AG04449 (cell line): ENCODE measurements around the gene CRLF2.
A peak's percentile ranks its signal among the peaks of the same experiment; 100 is the strongest.
"Not testable (repeated sequence)": the region's sequence is repeated elsewhere in the genome, so short reads cannot be mapped to it uniquely, and the experiment has no call there.

Experiments used
- CTCF ChIA-PET: fragments of 350-600 bp; formaldehyde crosslinking; extraction: SDS; loops from one replicate; lab custom pipeline; 2021; ENCODE audit warnings: antibody characterized with exemption; lab: Yijun Ruan, JAX
- POLR2A ChIA-PET: fragments of 400-600, 350-600 bp; formaldehyde crosslinking; extraction: SDS; loops from one replicate; lab custom pipeline; 2020; ENCODE audit warnings: antibody characterized with exemption, inconsistent platforms; lab: Yijun Ruan, JAX
- DNase-seq: peaks from one replicate; pipeline ENCODE4 v3.0.0-alpha.2; 2010; ENCODE audit warnings: low read depth, low spot score
- H3K4me3 ChIP-seq: 2 replicates; pipeline ENCODE4 v1.5.1; 2011; ENCODE audit warnings: low read depth, mild to moderate bottlenecking, control low read depth, low read length
- CTCF ChIP-seq: IDR thresholded peaks from one replicate; pipeline ENCODE4 v1.5.1; 2011; ENCODE audit warnings: mild to moderate bottlenecking, moderate library complexity, low read length, control low read depth, inconsistent platforms; ENCODE audit not compliant: insufficient read depth; ENCODE audit errors: missing control alignments

CRLF2 gene

GRCh38 chrX:1181170-1181569 is 31.3 kb downstream of the CRLF2 start:
- no peak overlapping the region for H3K4me3 ChIP-seq
- CTCF ChIA-PET, result no interaction called here
- no peak for TF ChIP-seq CTCF
- POLR2A ChIA-PET, result no interaction called here
- DNase-seq, result no peak

DNA sequence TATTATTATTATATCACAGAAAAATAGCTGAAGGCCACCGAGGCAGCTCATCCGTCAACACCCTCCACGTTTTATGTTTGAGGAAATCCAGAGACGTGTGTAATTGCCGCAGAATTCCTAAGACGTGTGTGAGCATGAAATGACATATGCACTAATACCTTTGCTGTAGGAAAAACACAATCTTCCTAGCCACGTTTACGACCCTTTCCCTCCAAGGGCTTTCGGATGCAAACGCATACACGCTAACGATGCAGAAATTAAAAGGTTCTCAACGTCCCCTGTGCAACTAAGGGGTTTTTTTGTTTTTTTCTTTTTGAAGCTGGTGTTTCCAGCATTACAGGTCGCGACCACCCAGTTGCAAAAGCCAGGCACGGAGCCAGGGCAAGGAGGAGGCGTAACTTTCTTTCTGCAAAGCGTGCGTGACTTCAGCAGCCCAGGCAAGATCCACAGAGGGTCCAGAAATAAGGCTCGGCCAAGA is 33.8 kb downstream of the CRLF2 start:
- no peak for DNase-seq
- H3K4me3 ChIP-seq, result 0 out of 2 replicates have a peak overlapping the region, but pooled peaks have one; percentile 6
- CTCF ChIA-PET, result no interaction called here
- no peak for TF ChIP-seq CTCF
- POLR2A ChIA-PET, result no interaction called here

GRCh38 chrX:1176531-1177320 is 35.7 kb downstream of the CRLF2 start:
- H3K4me3 ChIP-seq, POLR2A ChIA-PET, DNase-seq, CTCF ChIA-PET: not testable (repeated sequence)

DNA sequence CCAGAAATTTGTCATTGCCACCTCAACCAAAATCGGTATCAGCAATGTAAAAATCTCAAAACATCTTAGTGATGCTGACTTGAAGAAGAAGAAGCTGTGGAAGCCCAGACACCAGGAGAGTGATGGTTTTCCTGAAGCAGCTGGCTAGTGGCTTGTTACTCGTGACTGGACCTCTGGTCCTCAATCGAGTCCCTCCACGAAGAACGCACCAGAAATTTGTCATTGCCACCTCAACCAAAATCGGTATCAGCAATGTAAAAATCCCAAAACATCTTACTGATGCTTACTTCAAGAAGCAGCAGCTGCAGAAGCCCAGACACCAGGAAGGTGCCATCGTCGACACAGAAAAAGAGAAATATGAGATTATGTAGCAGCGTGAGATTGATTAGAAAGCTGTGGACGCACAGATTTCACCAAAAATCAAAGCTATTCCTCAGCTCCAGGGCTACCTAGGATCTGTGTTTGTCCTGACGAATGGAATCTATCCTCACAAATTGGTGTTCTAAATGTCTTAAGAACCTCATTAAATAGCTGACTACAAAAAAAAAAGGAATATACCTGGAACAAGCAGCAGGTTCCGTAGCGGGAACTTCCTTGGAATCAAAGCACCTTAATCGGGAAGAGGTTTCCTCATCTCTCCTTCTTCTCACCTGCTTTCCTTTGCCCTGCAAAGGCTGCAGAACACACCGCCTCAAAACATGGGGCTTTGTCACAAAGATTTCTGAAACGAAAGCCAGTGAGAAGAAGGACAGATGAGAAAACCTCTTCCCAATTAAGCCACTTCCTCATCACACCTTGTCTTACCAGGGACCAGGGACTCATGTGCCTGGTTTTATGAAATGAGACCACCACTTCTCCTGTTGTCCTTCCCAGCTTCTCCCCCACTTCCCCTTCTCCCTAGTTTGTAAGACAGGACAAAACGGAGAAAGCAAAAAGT is 37.6 kb downstream of the CRLF2 start:
- CTCF ChIA-PET, POLR2A ChIA-PET, H3K4me3 ChIP-seq, DNase-seq: not testable (repeated sequence)

GRCh38 chrX:1173435-1173834 is 39.0 kb downstream of the CRLF2 start:
- DNase-seq, H3K4me3 ChIP-seq, CTCF ChIA-PET, POLR2A ChIA-PET: not testable (repeated sequence)

GRCh38 chrX:1172496-1172895 is 40.0 kb downstream of the CRLF2 start:
- ChIA-PET CTCF (no interaction called here), POLR2A (no interaction called here)
- DNase-seq, result no peak
- no peak overlapping the region for H3K4me3 ChIP-seq
- no peak for TF ChIP-seq CTCF

DNA sequence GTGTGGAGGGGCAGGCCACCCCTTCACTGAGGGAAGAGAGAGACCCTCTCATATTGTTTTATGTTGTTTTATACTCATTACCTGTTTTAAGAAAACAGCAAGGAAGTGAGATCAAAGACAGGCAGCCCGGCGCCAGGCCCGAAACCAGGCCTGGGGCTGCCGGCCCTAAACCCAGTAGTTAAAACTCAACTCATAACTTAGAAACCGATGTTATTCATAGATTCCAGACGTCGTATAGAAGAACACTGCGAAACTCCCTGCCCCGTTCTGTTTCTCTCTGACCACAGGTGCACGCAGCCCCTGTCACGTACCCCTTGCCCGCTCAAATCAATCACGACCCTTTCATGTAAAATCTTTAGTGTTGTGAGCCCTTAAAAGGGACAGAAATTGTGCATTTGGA is 40.5 kb downstream of the CRLF2 start:
- DNase-seq, H3K4me3 ChIP-seq, POLR2A ChIA-PET, CTCF ChIA-PET: not testable (repeated sequence)

- ChIA-PET CTCF (no interaction called here), POLR2A (no interaction called here)
- TF ChIP-seq CTCF, result no peak
- DNase-seq, result no peak
- H3K4me3 ChIP-seq, result no peak overlapping the region
Observed at GRCh38 chrX:1170243-1170642, 42.2 kb downstream of the CRLF2 start.
